Retinal pigment epithelial cell (primary cell): ENCODE results near the gene CYFIP1.
A peak's percentile ranks its signal among the peaks of the same experiment; 100 is the strongest.

ENCODE experiments used
- DNase-seq: peaks from one replicate; pipeline ENCODE4 v3.0.0-alpha.2; 2010; ENCODE audit warnings: low read depth
- H3K4me3 ChIP-seq: 2 replicates; pipeline ENCODE4 v1.5.1; 2011; ENCODE audit warnings: mild to moderate bottlenecking, low read length, control low read depth, moderate library complexity
- TF ChIP-seq, protein P1 (sequence below): conservative IDR thresholded peaks from 2 replicates; pipeline ENCODE4 v1.5.1; 2011; ENCODE audit warnings: low read depth, low read length, control low read depth, inconsistent platforms

Gene CYFIP1

GRCh38 chr15:22902046-22902445, 78.1 kb downstream of the CYFIP1 start:
- DNase-seq, result no peak
- no peak overlapping the region for H3K4me3 ChIP-seq
- TF ChIP-seq, protein P1, sequence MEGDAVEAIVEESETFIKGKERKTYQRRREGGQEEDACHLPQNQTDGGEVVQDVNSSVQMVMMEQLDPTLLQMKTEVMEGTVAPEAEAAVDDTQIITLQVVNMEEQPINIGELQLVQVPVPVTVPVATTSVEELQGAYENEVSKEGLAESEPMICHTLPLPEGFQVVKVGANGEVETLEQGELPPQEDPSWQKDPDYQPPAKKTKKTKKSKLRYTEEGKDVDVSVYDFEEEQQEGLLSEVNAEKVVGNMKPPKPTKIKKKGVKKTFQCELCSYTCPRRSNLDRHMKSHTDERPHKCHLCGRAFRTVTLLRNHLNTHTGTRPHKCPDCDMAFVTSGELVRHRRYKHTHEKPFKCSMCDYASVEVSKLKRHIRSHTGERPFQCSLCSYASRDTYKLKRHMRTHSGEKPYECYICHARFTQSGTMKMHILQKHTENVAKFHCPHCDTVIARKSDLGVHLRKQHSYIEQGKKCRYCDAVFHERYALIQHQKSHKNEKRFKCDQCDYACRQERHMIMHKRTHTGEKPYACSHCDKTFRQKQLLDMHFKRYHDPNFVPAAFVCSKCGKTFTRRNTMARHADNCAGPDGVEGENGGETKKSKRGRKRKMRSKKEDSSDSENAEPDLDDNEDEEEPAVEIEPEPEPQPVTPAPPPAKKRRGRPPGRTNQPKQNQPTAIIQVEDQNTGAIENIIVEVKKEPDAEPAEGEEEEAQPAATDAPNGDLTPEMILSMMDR, result no peak

- no peak overlapping the region for H3K4me3 ChIP-seq
- peak; percentile 50 for DNase-seq
- TF ChIP-seq, protein P1, result no peak
These were observed 84.5 kb downstream of the CYFIP1 start for GRCh38 chr15:22895465-22896190.

GRCh38 chr15:22893881-22894280, 86.3 kb downstream of the CYFIP1 start:
- DNase-seq, result no peak
- TF ChIP-seq, protein P1, result no peak
- H3K4me3 ChIP-seq, result no peak overlapping the region

GRCh38 chr15:22893081-22893480, 87.1 kb downstream of the CYFIP1 start:
- no peak for DNase-seq
- H3K4me3 ChIP-seq, result no peak overlapping the region
- TF ChIP-seq, protein P1, result no peak

DNA sequence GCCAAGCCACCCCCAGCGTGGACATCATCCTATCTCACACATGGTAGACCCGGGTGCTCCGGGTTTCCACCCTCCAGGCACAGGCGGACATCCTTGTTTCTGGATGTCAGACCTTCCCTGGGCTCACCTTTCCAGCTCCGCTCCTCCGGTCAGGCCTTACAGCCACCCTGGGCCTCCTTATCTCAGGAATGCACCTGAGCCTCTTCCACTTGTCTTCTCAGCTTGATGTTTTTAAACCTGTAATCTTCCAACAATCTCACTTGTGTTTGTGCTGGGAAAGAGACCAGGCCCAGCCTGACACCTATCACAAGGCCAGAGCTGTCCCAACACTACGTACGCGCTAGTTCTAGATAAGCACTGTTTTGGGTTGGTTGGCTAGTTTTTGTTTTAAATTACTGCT, 87.8 kb downstream of the CYFIP1 start:
- no peak for DNase-seq
- no peak overlapping the region for H3K4me3 ChIP-seq
- TF ChIP-seq, protein P1, result no peak

- H3K4me3 ChIP-seq, result no peak overlapping the region
- TF ChIP-seq, protein P1, result no peak
- DNase-seq, result no peak
These were observed 88.5 kb downstream of the CYFIP1 start for GRCh38 chr15:22891426-22892210.
